Skin epidermis (tissue), 12 donors: ENCODE data around the gene EXOC4.

Source experiments
- H3K27ac ChIP-seq, 21 experiments: fragments of 200-600 bp; sonication (generic) in 11 of 21; one replicate each; pipeline ENCODE4 v1.5.0; 2020; ENCODE audit warnings: mild to moderate bottlenecking in 3 of 21, inconsistent platforms in 2 of 21, moderate library complexity in 2 of 21
- H3K4me3 ChIP-seq, 7 experiments: fragments of 200-600 bp; sonication (generic) in 2 of 7; one replicate each; pipeline ENCODE4 v1.5.0; 2020; ENCODE audit warnings: inconsistent platforms in 2 of 7, mild to moderate bottlenecking in 2 of 7, moderate library complexity in 1 of 7

Gene EXOC4

DNA sequence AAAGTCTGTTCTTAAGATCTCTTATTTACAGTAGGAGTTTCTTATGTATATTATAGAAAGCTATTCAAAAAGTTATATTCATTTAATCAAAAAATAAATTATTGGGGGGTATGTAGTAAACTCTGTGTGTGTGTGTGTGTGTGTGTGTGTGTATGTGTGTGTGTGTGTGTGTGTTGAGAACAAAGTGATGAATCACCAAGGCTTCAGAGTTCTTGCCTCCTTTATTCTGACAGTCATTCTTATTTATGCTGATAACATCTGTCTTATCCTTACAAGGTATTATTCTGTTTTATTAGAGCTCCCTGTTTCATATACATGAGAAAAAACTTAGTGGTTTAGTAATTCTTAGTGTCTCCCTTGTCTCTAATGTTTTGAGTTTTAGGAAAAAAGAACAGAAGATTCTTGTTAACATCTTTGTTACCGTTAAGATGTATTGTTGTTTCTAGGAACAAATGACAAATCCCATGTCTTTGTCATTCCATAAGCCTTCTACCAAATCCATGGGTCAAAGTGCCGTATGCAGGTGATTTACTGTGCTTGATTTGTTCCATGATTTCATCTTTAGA is 424.0 kb downstream of the EXOC4 start:
- H3K27ac ChIP-seq, result no peak overlapping the region
- H3K4me3 ChIP-seq, result no peak overlapping the region

DNA sequence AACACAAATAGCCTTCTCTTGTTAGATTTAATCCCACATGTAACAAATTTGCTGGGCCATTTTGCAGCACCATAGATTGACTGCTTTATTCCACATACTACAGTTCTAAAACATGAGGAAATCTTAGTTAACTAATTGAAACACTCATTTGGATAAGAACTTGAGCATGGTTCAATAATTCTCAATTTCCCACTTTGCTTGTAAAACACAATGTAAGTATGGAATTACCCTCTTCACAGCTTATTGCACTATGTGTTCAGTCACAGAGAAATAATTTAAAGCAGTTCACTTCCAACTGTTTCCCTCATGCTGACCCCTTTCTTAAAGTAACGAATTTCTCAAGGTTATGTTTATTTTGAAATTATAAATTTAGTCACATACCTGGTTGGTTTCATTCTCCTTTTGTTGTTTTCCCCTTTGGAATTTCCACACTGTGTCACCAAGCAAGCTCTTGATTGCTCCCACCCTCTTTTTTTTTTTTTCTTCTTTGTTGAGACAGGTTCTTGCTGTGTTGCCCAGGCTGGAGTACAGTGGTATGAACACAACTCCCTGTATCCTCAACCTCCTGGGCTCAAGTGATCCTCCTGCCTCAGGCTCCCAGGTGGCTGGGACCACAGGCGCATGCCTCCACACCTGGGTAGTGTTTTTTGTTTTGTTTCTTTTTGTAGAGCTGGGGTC is 425.4 kb downstream of the EXOC4 start:
- Histone ChIP-seq H3K27ac (no peak overlapping the region), H3K4me3 (no peak overlapping the region)

DNA sequence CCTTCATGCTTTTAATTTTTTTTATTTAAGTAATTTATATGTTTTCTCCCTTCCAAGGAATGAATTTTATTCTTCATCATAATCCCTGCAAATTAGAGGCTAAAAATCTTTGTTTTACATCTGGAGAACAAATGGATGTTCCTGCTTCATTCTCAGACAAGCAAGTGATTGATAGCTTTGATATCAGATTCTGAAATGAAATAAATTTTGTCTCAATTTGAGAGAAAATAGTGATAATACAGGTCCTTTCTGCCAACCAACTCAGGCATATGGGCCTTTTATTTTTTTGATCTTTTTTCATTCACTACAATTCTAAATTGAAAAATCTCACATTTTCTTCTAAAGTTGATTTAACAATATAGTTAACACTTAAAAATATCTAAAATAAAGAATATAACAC is 427.1 kb downstream of the EXOC4 start:
- no peak overlapping the region for H3K4me3 ChIP-seq
- H3K27ac ChIP-seq, result no peak overlapping the region

DNA sequence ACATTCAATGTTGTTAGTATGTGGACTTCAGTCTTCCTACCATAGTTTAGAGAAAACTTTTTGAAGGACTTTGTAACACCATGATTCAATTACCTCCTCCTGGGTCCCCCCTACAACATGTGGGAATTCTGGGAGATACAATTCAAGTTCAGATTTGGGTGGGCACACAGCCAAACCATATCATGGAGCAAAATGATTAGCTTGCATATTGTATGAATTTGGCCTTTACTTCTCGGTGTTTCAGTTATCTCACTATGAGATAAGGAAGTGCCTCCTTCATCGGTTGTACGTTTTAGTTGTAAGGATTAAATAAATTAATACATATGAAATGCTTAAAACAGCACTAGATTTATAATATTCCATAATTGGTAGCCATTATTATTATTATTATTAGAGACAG is 428.7 kb downstream of the EXOC4 start:
- Histone ChIP-seq H3K4me3 (no peak overlapping the region), H3K27ac (no peak overlapping the region)

DNA sequence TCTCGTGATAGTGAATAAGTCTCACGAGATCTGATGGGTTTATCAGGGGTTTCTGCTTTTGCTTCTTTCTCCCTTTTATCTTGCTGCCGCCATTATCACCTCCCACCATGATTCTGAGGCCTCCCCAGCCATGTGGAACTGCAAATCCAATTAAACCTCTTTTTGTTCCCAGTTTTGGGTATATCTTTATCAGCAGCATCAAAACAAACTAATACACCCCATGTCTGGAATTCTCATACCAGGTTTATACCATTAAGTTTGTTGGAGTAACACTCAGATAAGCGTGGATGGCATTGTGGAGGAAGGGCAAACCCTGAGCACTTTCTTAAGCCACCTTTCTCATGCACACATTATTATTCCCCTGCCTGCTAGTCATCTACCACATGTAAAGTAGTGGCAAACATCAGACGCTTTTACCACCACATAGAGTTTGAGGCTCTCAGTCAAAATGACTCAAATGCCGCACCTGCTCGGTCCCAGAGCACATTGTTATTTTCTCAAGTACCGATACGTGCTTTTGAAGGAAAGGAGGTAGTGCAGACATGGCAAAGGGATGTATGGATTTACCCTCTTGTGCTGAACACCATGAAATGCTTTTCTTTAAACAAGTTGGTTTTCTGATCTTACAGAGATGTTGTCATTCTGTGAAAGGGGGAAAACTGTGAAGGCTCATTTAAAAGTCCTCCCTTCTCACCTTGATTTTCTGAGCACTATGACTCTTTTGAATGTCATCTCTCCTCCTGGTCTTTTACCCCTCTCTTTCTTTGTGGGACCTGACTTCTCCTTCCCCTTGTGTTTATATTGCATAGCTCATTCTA is 429.7 kb downstream of the EXOC4 start:
- H3K27ac ChIP-seq, result no peak overlapping the region
- no peak overlapping the region for H3K4me3 ChIP-seq

DNA sequence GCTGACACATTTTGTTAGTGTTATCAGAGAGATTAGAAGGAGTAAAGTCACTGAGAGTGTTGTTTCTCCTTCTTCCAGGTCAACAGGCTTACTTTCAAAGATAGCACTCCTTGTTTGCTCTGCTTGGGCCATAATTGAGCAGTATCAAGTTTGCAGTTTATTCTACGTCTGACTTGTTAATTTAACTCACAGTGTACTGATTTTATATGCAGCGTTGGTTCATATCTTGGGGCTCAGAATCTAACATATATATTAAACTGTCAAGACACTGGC is 430.2 kb downstream of the EXOC4 start:
- Histone ChIP-seq H3K27ac (no peak overlapping the region), H3K4me3 (no peak overlapping the region)

DNA sequence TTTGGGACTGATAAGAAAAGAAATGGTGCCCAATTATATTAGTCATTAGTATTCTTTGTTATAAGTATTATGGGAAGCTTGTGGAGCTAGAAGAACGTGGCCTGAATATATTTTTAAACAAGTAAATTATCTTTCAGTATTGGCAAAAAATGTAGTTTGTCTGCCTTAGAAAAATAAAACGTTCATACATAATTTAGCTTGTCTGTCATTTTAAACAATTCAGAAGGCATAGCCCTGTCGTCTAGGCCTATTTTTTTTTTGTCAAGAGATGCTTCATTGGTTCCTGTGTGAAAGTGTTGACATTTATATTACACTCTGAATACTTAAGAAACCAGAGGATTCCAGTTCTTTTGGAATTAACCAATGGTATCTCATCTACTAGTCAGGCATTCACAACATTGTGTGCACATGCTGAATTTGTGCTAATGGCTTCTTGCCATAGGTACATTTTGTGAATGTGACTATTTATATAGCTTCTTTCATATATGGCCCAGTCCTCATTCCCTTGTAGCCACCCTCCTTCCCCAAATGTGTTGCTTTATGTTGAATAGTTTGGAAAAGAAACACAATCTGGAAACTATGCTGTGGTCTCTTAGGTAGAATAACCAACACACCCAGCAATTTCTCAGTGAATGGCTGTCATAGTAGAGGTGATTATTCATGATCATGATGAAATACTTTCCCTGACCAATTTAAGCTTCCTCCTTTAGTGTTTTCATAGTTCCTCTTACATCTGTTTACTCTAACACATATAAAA is 435.8 kb downstream of the EXOC4 start:
- H3K4me3 ChIP-seq, result no peak overlapping the region

DNA sequence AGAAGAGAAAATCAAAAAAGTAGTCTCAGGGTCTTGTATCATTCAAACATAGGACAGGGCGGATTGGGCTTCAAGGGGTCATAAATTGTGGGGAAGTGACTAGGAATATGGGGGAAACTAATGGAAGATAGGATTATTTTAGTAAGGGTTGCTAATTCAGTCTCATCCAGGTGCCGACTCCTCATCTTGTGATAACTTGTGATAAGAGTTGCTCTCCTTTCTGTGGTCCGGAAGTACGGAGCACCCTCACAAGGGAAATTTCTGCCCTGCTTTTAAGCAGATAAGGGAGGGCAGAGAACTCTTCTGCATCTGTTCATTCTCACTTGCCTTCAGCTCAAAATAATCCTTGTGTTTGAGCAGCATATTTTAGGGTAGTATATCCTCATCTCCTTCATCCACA is 437.9 kb downstream of the EXOC4 start:
- no peak overlapping the region for H3K4me3 ChIP-seq
- no peak overlapping the region for H3K27ac ChIP-seq

More for the DNA sequence above, 435.8 kb downstream of the EXOC4 start:
- H3K27ac ChIP-seq, result no peak overlapping the region

DNA sequence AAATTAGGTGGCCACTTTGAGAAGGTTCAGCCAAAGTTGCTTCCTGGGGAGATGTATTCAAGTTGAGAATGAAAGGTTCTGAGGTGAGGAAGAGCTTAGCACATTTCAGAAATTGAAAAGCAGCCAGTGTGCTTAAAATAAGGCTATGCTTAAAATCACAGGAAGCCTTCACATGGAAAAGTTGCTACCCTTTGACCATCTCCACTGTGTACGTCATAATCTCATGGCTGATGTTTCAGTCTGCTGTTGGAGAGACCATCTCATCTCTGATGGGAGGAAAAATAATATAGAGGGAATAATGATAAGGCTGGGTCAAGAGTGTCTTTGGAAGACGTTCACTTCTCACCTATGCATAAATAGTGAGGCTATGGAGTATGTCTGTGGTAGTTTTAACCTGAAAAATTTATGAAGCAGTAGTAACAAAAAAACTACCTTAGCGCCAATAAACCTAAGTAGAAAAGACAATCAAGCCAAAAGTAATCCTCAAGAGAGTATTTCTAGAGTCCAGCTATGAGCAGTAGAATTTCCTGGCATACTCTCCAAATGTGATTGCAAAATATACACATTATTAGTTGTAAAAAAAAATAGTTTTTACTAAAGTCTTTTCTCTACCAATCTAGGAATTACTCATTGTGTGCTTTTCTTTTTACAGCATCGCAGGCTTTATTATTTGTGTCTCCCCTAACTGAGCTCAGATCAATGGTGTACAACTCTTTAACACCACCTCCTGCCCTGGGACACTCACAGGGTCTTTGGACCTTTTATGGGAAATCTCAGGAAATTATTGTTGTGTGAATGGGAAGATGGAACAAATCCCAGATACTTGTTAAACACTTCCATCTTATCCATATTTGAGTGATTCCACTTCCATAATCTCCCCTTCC is 439.1 kb downstream of the EXOC4 start:
- H3K4me3 ChIP-seq, result no peak overlapping the region
- H3K27ac ChIP-seq, result no peak overlapping the region

DNA sequence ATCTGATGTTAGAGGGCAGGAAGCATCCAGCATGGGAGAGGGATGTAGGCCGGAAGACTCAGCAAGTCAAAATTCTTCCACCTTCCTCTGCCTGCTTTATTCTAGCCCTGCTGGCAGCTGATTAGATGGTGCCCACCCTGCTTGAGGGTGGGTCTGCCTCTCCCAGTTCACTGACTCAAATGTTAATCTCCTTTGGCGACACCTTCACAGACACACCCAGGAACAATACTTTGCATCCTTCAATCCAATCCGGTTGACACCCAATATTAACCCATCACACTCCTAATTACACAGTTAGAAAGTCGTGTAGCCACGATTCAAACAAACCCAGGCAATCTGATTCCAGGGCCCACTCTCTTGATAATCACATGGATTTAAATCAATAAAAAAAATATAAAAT is 440.4 kb downstream of the EXOC4 start:
- Histone ChIP-seq H3K27ac (no peak overlapping the region), H3K4me3 (no peak overlapping the region)

DNA sequence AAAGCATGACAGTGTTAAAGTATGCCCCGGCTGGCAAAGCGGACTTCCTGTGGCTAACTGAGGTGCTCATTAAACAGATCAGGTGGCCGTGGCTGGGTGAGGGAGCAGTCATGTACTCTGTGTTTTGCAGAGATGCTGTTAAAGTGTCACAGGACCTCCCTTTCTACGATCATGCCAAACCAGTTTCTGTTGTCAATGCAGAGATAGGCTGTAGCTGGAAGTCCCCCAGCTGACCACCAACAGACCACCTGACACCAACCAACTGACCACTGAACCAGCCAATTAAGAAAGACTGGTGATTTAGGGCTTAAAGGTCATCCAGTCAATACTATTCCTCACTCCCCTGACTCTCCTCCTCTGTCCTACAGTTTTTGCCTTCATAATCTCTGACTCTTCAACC is 443.2 kb downstream of the EXOC4 start:
- Histone ChIP-seq H3K4me3 (no peak overlapping the region), H3K27ac (no peak overlapping the region)

DNA sequence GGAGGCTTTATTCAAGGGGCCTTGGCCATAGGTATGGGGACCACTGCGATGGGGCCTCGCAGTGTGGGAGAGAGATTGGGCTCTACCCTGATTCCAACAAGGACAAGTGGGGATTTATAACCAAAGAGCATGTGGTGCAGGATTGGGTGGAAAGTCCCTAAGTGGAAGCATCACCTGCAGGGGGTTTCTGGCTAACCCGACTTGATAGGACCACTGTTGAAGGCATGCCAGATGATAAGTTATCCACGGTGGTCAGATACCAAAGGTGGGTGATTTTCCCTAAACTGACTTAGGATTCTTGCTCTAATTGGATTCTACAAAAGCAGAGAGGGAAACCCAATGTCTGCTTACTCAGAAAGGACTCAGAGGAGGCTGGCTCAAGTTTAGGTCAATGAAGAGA is 444.7 kb downstream of the EXOC4 start:
- no peak overlapping the region for H3K4me3 ChIP-seq
- H3K27ac ChIP-seq, result no peak overlapping the region

DNA sequence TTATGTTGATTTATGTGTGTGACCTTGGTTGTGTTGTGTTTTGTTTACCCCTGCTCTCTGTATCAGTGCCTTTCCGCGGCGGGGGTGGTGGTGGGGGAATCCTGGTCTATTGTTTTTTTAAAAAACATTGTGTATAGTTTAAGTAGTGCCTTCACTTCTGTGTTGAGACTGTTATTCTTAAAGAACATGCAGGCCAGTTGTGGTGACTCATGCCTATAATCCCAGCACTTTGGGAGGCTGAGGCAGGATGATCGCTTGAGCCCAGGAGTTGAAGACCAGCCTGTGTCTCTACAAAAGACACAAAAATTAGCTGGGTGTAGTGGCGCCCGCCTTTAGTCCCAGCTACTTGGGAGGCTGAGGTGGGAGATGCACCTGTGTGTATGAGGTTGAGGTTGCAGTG is 445.2 kb downstream of the EXOC4 start:
- H3K4me3 ChIP-seq, result no peak overlapping the region

DNA sequence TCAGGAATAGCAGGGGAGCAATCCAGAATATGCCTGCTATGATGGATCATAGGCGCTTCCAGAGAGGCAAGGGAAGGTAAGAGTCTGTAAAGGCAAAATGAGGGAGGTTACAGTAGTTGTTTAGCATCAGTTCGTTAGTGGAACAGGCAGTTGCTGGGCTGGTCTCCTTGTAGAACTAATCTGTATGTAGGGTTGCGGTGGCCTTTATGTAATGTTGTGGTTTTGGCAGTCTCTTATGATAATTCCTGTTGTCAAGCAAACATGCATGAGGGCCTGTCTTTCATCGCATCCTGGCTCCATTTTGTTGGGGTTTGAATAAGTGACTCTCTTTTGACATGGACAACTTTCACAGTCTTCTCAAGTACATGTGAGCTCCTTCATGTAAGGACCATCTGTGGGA is 446.5 kb downstream of the EXOC4 start:
- Histone ChIP-seq H3K27ac (no peak overlapping the region), H3K4me3 (no peak overlapping the region)

More for the DNA sequence above, 445.2 kb downstream of the EXOC4 start:
- no peak overlapping the region for H3K27ac ChIP-seq

DNA sequence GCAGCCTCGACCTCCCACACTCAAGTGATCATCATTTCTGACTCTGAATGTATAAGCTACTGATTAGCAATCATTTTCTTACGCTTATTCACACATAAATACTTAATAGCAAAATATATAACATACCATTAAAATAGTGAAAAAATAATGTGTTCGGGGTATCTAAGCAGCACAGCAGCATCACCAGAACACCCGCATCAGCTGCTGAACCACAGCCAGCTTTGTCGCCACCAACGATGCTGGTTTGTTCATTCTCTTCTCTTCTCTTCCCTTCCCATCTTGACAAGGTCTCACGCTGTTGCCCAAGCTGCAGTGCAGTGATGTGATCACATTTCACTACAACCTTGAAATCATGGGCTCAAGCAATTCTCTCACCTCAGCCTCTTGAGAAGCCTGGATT is 449.2 kb downstream of the EXOC4 start:
- no peak overlapping the region for H3K4me3 ChIP-seq
- no peak overlapping the region for H3K27ac ChIP-seq

DNA sequence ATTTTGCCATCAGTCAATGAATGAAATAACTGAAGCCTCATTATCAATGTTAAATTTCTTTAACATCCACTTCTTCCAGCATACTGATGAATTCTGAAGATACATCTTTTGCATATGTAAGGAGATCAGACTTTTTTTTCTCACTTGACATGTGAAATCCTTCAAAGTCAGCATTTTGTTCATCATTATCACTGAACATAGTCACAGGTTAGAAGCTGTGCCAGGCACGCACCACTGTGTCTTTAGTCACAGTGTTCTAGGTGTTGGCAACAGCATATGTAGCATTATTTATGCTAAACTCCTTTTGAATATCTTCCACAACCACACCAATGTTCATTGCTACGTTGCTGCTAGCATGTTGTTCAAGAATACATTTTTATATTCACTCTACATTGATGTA is 450.1 kb downstream of the EXOC4 start:
- Histone ChIP-seq H3K27ac (no peak overlapping the region), H3K4me3 (no peak overlapping the region)

DNA sequence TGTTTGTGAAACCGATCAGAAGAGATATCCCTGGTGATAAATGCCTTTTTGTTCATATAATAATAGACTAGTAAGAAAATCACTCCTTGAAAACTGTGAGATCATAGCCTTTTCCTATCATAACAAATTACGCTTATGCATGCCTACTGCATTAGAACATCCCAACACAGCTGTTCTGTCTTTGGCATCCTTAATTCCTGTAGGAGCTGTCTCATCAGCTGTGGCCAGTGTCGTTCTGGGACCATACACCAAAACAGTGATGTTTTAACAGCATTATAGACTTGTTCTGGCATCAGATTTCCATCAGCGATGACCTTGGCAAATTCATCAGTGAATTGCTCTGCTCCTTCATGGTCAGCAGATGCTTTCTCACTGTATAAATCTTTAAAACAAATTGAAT is 450.7 kb downstream of the EXOC4 start:
- Histone ChIP-seq H3K4me3 (no peak overlapping the region), H3K27ac (no peak overlapping the region)

DNA sequence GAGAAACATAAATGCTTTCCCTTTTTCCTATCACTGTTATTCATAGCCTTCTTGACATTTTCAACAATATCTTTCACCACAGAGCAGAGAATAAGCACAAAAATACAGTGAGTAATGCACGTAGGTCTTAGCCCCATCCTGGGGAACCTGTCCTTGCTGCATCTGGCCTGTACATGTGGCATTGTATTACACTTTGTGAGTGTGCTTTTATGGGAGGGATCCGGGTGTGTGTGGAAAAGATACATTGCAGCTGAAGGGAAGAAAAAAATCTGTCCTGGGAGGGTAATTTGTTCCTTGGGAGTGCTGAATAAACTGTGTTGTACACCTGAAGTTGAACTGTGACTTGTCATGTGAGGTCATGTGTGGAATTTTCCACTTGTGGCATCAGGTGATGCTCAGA is 451.6 kb downstream of the EXOC4 start:
- Histone ChIP-seq H3K4me3 (no peak overlapping the region), H3K27ac (no peak overlapping the region)

DNA sequence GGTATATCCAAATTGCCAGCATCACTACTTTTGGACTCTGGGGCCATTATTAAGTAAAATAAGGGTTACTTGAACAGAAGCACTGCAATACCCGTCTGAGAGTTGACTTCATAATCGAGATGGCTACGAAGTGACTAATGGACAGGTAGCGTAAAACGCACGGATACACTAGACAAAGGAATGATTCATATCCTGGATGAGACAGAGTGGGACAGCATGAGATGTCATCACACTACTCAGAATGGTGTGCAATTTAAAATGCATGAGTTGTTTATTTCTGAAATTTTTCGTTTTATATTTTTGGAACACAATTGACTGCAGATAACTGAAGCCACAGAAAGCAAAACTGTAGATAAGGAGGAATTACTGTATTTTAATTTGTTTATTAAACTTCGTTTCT is 452.7 kb downstream of the EXOC4 start:
- Histone ChIP-seq H3K27ac (no peak overlapping the region), H3K4me3 (no peak overlapping the region)

DNA sequence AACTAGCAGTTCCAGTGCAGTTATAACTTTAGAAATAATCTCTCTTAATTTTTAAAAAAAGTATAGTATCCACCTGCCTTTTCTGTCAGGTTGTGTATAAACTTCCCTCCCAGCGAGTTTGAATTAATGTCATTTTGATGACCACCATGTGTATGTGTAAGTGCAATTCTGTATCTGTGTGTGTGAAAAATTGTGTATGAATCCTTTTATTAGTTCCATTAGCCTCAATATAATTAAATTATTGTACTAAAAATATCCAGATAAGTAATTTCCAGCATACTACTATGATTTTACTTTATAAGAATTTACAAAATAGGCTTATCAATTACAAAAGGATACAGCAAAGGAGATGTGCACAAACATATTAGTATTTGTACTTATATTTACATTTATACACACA is 453.1 kb downstream of the EXOC4 start:
- no peak overlapping the region for H3K4me3 ChIP-seq

More for the DNA sequence above, 453.1 kb downstream of the EXOC4 start:
- no peak overlapping the region for H3K27ac ChIP-seq
